IPS DF 6.9 (cell line): ENCODE results near the gene GCK.

ENCODE experiments used
- DNase-seq: peaks from one replicate; pipeline ENCODE4 v3.0.0-alpha.2; 2013; ENCODE audit warnings: low read depth, low spot score
- H3K27ac ChIP-seq: one replicate; pipeline ENCODE4 v1.5.1; 2013; ENCODE audit warnings: low read length, control low read depth
- H3K27me3 ChIP-seq: 2 replicates; pipeline ENCODE4 v1.6.1; 2013; ENCODE audit warnings: mild to moderate bottlenecking, low read length; ENCODE audit not compliant: control insufficient read depth, insufficient read depth
- H3K36me3 ChIP-seq: 2 replicates; pipeline ENCODE4 v1.6.1; 2013; ENCODE audit warnings: low read length; ENCODE audit not compliant: control insufficient read depth, insufficient read depth
- H3K4me1 ChIP-seq: 2 replicates; pipeline ENCODE4 v1.6.1; 2013; ENCODE audit warnings: low read length; ENCODE audit not compliant: control insufficient read depth, insufficient read depth
- H3K4me3 ChIP-seq: 2 replicates; pipeline ENCODE4 v1.5.1; 2013; ENCODE audit warnings: mild to moderate bottlenecking, low read length
- H3K9me3 ChIP-seq: 2 replicates; pipeline ENCODE4 v1.6.1; 2013; ENCODE audit warnings: low read length, inconsistent platforms; ENCODE audit not compliant: control insufficient read depth, insufficient read depth
- WGBS: extraction: QIAGEN DNeasy Blood & Tissue Kit; methylation state at CpG from one replicate; pipeline ENCODE4 v1.1.7; 2013; ENCODE audit warnings: mixed read lengths, missing lambda C conversion rate; ENCODE audit not compliant: insufficient read length, insufficient coverage; 5-methylcytosine and 5-hydroxymethylcytosine counted together

GCK gene

DNA sequence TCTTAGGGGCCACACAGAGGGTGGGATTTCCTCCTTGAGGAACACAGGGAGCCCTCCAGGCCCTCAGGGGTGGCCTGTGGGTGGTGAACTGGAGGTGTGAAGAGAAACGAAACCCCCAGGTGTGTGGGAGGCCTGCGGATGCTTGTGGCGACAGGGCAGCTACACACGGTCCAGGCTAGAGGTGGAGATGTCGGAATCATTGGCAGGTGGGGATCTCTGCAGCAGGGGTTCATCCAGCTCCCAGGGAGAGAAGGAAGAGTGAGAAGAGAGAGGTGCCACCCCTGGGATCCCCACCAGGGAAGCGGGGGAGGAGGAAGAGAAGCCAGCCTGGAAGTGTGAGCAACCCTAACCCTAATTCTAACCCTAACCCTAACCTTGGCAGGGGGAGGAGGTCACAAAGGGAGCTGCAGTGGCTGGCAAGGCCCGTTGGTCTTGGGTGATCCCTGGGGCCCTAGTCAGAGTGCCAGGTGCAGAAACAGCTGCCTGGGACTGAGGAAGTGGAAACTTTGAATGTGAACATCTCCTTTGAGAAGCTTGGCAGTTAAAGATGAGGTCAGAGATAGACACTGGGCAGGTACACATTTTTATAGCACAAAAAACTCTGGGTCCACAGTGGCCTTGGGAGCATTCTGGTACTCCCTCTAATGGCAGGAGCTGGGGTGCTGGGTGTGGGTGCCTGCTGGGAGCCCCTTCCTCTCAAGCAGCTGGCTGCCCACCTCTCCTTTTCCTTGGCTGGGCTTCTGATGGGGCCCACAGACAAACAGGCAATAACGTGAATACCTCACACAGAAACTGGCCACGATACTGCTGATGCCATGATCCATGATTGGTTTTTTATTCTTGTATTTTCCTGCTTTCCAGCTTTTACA is 91.9 kb downstream of the GCK start:
- H3K9me3 ChIP-seq, result no peaks in the 10 kb centered on the region; the same call in 1 of the 2 replicates
- H3K27ac ChIP-seq, result no peak overlapping the region
- H3K4me3 ChIP-seq, result no peak overlapping the region
- H3K36me3 ChIP-seq, result no peaks in the 10 kb centered on the region
- H3K27me3 ChIP-seq, result no peaks in the 10 kb centered on the region
- WGBS, result no CpG with 5 or more reads among the region's 9 CpGs
- DNase-seq, result no peak
- H3K4me1 ChIP-seq, result 0 out of 2 replicates have a peak, but pooled peaks cover 1% of the 10 kb centered on the region

- DNase-seq, result no peak
- 0 out of 2 replicates have a peak, but pooled peaks cover 1% of the 10 kb centered on the region for H3K4me1 ChIP-seq
- no peaks in the 10 kb centered on the region; the same call in 1 of the 2 replicates for H3K9me3 ChIP-seq
- WGBS, result no CpG with 5 or more reads among the region's 8 CpGs
- no peak overlapping the region for H3K27ac ChIP-seq
- no peaks in the 10 kb centered on the region for H3K36me3 ChIP-seq
- H3K4me3 ChIP-seq, result no peak overlapping the region
- H3K27me3 ChIP-seq, result no peaks in the 10 kb centered on the region
Observed at GRCh38 chr7:44096326-44096881, 92.8 kb downstream of the GCK start.

GRCh38 chr7:44095781-44096180 is 93.5 kb downstream of the GCK start:
- no peak for DNase-seq
- H3K4me1 ChIP-seq, result 0 out of 2 replicates have a peak, but pooled peaks cover 1% of the 10 kb centered on the region
- no peak overlapping the region for H3K4me3 ChIP-seq
- WGBS, result no CpG with 5 or more reads among the region's 3 CpGs
- no peaks in the 10 kb centered on the region for H3K36me3 ChIP-seq
- no peaks in the 10 kb centered on the region for H3K27me3 ChIP-seq
- H3K9me3 ChIP-seq, result no peaks in the 10 kb centered on the region; the same call in 1 of the 2 replicates
- no peak overlapping the region for H3K27ac ChIP-seq

DNA sequence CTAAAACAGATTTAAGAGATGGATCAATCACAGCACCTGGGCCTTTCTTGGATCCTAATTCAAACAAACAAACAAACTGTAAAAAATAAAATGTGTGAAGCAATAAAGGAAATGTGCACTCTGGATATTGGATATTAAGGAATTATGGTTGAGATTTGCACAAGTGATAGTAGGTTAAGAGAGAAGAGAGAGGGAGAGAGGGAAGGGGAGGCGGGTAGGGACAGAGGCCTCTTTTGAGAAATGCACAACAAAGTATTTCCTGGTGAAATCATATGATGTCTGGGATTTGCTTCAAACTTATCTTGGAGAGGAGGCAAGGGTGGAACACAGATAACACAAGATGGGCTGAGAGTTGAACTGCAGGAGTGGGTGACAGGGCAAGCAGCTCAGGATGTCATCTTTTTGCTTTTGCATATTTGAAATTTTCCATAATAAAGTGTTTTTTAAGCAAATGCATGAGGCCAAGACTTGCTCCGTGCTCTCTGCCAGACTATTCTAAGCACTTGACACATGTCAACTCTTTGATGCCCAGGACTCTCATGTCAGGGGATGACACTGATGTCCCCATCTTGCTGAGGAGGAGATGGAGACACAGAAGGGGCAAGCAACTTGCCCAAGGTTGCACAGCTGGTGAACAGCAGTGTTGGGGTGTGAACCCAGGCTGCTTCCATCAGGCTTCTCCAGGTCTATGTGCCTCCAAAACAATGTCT is 94.2 kb downstream of the GCK start:
- no peaks in the 10 kb centered on the region for H3K36me3 ChIP-seq
- no peak overlapping the region for H3K4me3 ChIP-seq
- H3K4me1 ChIP-seq, result no peaks in the 10 kb centered on the region
- no CpG with 5 or more reads among the region's 2 CpGs for WGBS
- no peak for DNase-seq
- no peaks in the 10 kb centered on the region for H3K27me3 ChIP-seq
- H3K27ac ChIP-seq, result no peak overlapping the region
- H3K9me3 ChIP-seq, result no peaks in the 10 kb centered on the region; the same call in 1 of the 2 replicates

DNA sequence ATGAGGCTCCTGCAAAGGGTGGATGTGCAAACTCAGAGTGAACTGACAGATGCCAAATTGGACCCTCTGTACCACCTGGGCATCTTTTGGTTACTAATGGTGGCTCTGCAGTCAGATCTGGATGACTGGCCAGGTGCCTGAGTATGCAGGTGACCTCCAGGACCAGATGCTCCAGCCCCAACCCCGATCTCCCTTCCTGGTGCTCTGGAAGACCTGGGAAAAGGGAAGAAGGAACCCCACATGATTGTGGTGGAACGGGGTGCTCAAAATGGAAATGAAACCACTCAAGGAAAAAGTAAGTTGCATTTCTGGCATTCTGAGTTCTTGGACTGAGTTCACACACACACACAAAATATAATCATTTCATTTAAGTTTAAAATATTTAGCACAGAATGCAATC is 94.9 kb downstream of the GCK start:
- no peak for DNase-seq
- no peaks in the 10 kb centered on the region; the same call in 1 of the 2 replicates for H3K9me3 ChIP-seq
- no CpG with 5 or more reads among the region's 2 CpGs for WGBS
- H3K27ac ChIP-seq, result no peak overlapping the region
- no peaks in the 10 kb centered on the region for H3K4me1 ChIP-seq
- H3K4me3 ChIP-seq, result no peak overlapping the region
- H3K27me3 ChIP-seq, result no peaks in the 10 kb centered on the region
- H3K36me3 ChIP-seq, result no peaks in the 10 kb centered on the region
